GM23338 (cell line): ENCODE results near the gene POLR2H. TPM values are rescaled to one million over a fixed set of nuclear protein-coding genes. Genes with fewer than 3 reads are reported as not detected.

ENCODE experiments used
- ATAC-seq: fragments of 200-7000 bp; cut with Tn5 transposase; 3 replicates; pipeline ENCODE4 v1.9.1; 2020
- DNase-seq: peaks from one replicate; pipeline ENCODE4 v3.0.0-alpha.2; 2015; ENCODE audit warnings: low spot score
- H2AFZ ChIP-seq: fragments of 200-600 bp; sonication (generic); 2 replicates; pipeline ENCODE4 v1.8.0; 2016; ENCODE audit warnings: antibody characterized with exemption, mild to moderate bottlenecking, moderate library complexity
- H3F3A ChIP-seq: fragments of 200-600 bp; sonication (generic); replicated peaks from 2 replicates; pipeline ENCODE4 v1.8.0; 2017; ENCODE audit warnings: antibody characterized with exemption, mixed run types, low read depth
- H3K27ac ChIP-seq: fragments of 200-600 bp; sonication (generic); 2 replicates; pipeline ENCODE4 v1.6.1; 2016; ENCODE audit warnings: low read depth
- H3K27me3 ChIP-seq: fragments of 200-600 bp; sonication (generic); 2 replicates; pipeline ENCODE4 v1.8.0; 2016; ENCODE audit warnings: mild to moderate bottlenecking, mixed run types, moderate library complexity; ENCODE audit not compliant: insufficient read depth
- H3K36me3 ChIP-seq: fragments of 200-600 bp; sonication (generic); 2 replicates; pipeline ENCODE4 v1.8.0; 2016; ENCODE audit warnings: mild to moderate bottlenecking; ENCODE audit not compliant: insufficient read depth
- H3K4me1 ChIP-seq: fragments of 200-600 bp; sonication (generic); 2 replicates; pipeline ENCODE4 v1.8.0; 2016; ENCODE audit warnings: mild to moderate bottlenecking, moderate library complexity; ENCODE audit not compliant: insufficient read depth
- H3K4me2 ChIP-seq: fragments of 200-600 bp; sonication (generic); 2 replicates; pipeline ENCODE4 v1.7.1; 2017; ENCODE audit warnings: mixed run types
- H3K4me3 ChIP-seq: fragments of 200-600 bp; sonication (generic); 2 replicates; pipeline ENCODE4 v1.6.1; 2016; ENCODE audit warnings: mixed run types
- H3K79me2 ChIP-seq: fragments of 200-600 bp; sonication (generic); replicated peaks from 2 replicates; pipeline ENCODE4 v1.8.0; 2017; ENCODE audit warnings: mild to moderate bottlenecking; ENCODE audit not compliant: insufficient read depth
- H3K9me2 ChIP-seq: fragments of 200-600 bp; sonication (generic); 2 replicates; pipeline ENCODE4 v1.8.0; 2017; ENCODE audit not compliant: insufficient read depth
- H4K20me1 ChIP-seq: fragments of 200-600 bp; sonication (generic); replicated peaks from 2 replicates; pipeline ENCODE4 v1.8.0; 2017; ENCODE audit warnings: mild to moderate bottlenecking; ENCODE audit not compliant: insufficient read depth
- H3K27ac Mint-ChIP-seq: 2 replicates; pipeline ENCODE4 v1.8.0; 2020; ENCODE audit warnings: inconsistent platforms, mild to moderate bottlenecking, moderate library complexity, mixed read lengths
- H3K27me3 Mint-ChIP-seq: 3 replicates; pipeline ENCODE4 v1.8.0; 2022; ENCODE audit warnings: low read depth, mild to moderate bottlenecking, moderate library complexity, mixed read lengths, inconsistent platforms; ENCODE audit not compliant: insufficient read depth, poor library complexity
- H3K36me3 Mint-ChIP-seq: 3 replicates; pipeline ENCODE4 v1.8.0; 2021; ENCODE audit warnings: low read depth, mild to moderate bottlenecking, inconsistent platforms, moderate library complexity, mixed read lengths
- H3K4me1 Mint-ChIP-seq: 3 replicates; pipeline ENCODE4 v1.8.0; 2020; ENCODE audit warnings: mild to moderate bottlenecking, inconsistent platforms, mixed read lengths
- H3K4me3 Mint-ChIP-seq: 3 replicates; pipeline ENCODE4 v1.8.0; 2021; ENCODE audit warnings: moderate library complexity, mild to moderate bottlenecking, inconsistent platforms, mixed read lengths
- H3K9me3 Mint-ChIP-seq: 3 replicates; pipeline ENCODE4 v1.8.0; 2020; ENCODE audit warnings: moderate library complexity, mild to moderate bottlenecking, inconsistent platforms, mixed read lengths
- CREB1 ChIP-seq: fragments of 250-450 bp; sonication (Bioruptor Pico); IDR thresholded peaks from 2 replicates; pipeline ENCODE4 v1.5.0; 2020; ENCODE audit warnings: low read depth, mild to moderate bottlenecking, moderate library complexity
- EZH2 ChIP-seq: fragments of 200-600 bp; sonication (generic); IDR thresholded peaks from one replicate; pipeline ENCODE4 v1.8.0; 2017; ENCODE audit warnings: antibody characterized with exemption, mild to moderate bottlenecking, low read depth; ENCODE audit not compliant: unreplicated experiment
- EZH2phosphoT487 ChIP-seq: fragments of 200-600 bp; sonication (generic); IDR thresholded peaks from one replicate; pipeline ENCODE4 v1.8.1; 2018; ENCODE audit warnings: antibody characterized with exemption; ENCODE audit not compliant: unreplicated experiment
- JUNB ChIP-seq: IDR thresholded peaks from one replicate; pipeline ENCODE4 v1.6.1; 2016; ENCODE audit warnings: antibody characterized with exemption; ENCODE audit not compliant: unreplicated experiment
- NANOG ChIP-seq: IDR thresholded peaks from 2 replicates; pipeline ENCODE4 v1.6.1; 2016; ENCODE audit warnings: antibody characterized with exemption, borderline replicate concordance
- POLR2AphosphoS5 ChIP-seq: IDR thresholded peaks from 2 replicates; pipeline ENCODE4 v1.6.1; 2016; ENCODE audit warnings: antibody characterized with exemption, low read depth
- STAT1 ChIP-seq: IDR thresholded peaks from one replicate; pipeline ENCODE4 v1.6.1; 2016; ENCODE audit warnings: antibody characterized with exemption; ENCODE audit not compliant: unreplicated experiment
- ZNF114 ChIP-seq: fragments of 250-450 bp; sonication (Bioruptor Pico); IDR thresholded peaks from 2 replicates; pipeline ENCODE4 v1.5.0; 2020; ENCODE audit warnings: mild to moderate bottlenecking, moderate library complexity
- ZNF331 ChIP-seq: fragments of 250-450 bp; sonication (Bioruptor Pico); IDR thresholded peaks from 2 replicates; pipeline ENCODE4 v1.5.0; 2020; ENCODE audit warnings: low read depth, mild to moderate bottlenecking, moderate library complexity
- polyA plus RNA-seq: library from polyadenylated mRNA; unstranded; fragments of >200 nt; fragmentation: Nextera tagmentation; extraction: Ambion mirVana; gene quantifications from 2 replicates; pipeline ENCODE4 v1.2.1, GENCODE V29; 2016
- total RNA-seq: library from RNA; depleted of rRNA; stranded (reverse); fragments of >200 nt; shearing (Covaris generic); gene quantifications from 2 replicates; pipeline ENCODE4 v1.2.3, GENCODE V29; 2014
- TF ChIP-seq, protein P1 (sequence below): fragments of 250-450 bp; sonication (Bioruptor Pico); IDR thresholded peaks from 2 replicates; pipeline ENCODE4 v1.5.0; 2020; ENCODE audit warnings: mild to moderate bottlenecking, moderate library complexity
- TF ChIP-seq, protein P2 (sequence below): IDR thresholded peaks from one replicate; pipeline ENCODE4 v1.6.1; 2018; ENCODE audit warnings: antibody characterized with exemption; ENCODE audit not compliant: unreplicated experiment
- TF ChIP-seq, protein P3 (sequence below), 2 experiments: fragments of 200-600 bp in 1 of 2; sonication (generic) in 1 of 2; conservative IDR thresholded peaks; 2 replicates each; pipeline versions ENCODE4 v1.5.1 to v1.6.1; 2016 to 2017; ENCODE audit warnings: antibody characterized with exemption in 2 of 2, low read depth in 2 of 2, mild to moderate bottlenecking in 2 of 2, moderate library complexity in 1 of 2
- TF ChIP-seq, protein P4 (sequence below): IDR thresholded peaks from 2 replicates; pipeline ENCODE4 v1.6.1; 2016; ENCODE audit warnings: antibody characterized with exemption

The POLR2H gene
- total and polyA plus RNA-seq, 2 experiments from 2014 or later: 190 to 199 TPM

DNA sequence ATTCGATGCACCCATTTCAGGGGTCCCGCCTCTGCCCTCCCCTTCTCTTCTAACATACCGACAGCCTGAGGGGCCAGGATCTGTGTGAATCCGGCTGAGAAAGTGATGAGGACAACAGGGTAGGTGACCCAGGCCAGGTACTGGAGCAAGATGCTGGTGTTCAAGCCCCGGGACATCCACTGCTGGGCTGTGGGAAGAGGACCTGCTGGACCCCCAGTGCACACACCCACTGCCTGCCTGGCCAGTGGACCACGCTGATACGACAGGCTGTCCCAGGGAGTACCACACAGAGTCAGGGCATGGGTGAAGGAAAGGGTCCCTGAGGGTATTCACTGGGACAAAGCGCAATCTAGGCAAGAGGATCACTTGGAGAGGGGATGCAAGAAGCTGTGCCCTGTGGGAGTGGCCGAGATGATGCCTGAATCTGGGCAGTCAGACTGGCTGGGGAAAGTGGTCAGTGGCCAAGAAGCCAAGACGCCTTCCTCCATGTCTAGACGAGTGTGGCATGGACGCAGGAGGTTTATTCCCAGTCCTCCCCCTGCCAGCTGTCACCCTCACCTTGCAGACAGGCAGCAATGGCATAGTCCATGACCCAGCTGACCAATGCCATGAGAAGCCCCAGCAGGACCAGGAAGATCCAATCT lies 3.3 kb upstream of the POLR2H start:
- H3K4me3 Mint-ChIP-seq: no peak overlapping the region
- ATAC-seq: no peak
- Histone ChIP-seq H3K4me1 (peaks cover 11% of the 10 kb centered on the region), H3K27me3 (peaks cover 14% of the 10 kb centered on the region), H3K4me2 (no peak overlapping the region), H3K9me2 (no peaks in the 10 kb centered on the region), H3K79me2 (no peaks in the 10 kb centered on the region), H3K4me3 (no peak overlapping the region), H3K36me3 (0 out of 2 replicates have a peak, but pooled peaks cover 3% of the 10 kb centered on the region), H3F3A (peaks cover 5% of the 10 kb centered on the region; the same call in 1 of the 2 replicates), H3K27ac (no peak overlapping the region), H2AFZ (no peak overlapping the region), H4K20me1 (no peaks in the 10 kb centered on the region)
- no peak for DNase-seq
- no peak overlapping the region for H3K27ac Mint-ChIP-seq
- H3K9me3 Mint-ChIP-seq: peaks cover under 1% of the 10 kb centered on the region; the same call in 1 of the 3 replicates
- peaks cover 18% of the 10 kb centered on the region for H3K4me1 Mint-ChIP-seq
- peaks cover 17% of the 10 kb centered on the region for H3K27me3 Mint-ChIP-seq
- peaks cover 15% of the 10 kb centered on the region for H3K36me3 Mint-ChIP-seq
- TF ChIP-seq EZH2 (no peak), EZH2phosphoT487 (no peak), NANOG (no peak), CREB1 (CRISPR knock-in tag) (no peak), POLR2AphosphoS5 (no peak), JUNB (no peak), ZNF114 (CRISPR knock-in tag) (no peak), STAT1 (no peak), ZNF331 (CRISPR knock-in tag) (no peak)
- TF ChIP-seq, protein P1, sequence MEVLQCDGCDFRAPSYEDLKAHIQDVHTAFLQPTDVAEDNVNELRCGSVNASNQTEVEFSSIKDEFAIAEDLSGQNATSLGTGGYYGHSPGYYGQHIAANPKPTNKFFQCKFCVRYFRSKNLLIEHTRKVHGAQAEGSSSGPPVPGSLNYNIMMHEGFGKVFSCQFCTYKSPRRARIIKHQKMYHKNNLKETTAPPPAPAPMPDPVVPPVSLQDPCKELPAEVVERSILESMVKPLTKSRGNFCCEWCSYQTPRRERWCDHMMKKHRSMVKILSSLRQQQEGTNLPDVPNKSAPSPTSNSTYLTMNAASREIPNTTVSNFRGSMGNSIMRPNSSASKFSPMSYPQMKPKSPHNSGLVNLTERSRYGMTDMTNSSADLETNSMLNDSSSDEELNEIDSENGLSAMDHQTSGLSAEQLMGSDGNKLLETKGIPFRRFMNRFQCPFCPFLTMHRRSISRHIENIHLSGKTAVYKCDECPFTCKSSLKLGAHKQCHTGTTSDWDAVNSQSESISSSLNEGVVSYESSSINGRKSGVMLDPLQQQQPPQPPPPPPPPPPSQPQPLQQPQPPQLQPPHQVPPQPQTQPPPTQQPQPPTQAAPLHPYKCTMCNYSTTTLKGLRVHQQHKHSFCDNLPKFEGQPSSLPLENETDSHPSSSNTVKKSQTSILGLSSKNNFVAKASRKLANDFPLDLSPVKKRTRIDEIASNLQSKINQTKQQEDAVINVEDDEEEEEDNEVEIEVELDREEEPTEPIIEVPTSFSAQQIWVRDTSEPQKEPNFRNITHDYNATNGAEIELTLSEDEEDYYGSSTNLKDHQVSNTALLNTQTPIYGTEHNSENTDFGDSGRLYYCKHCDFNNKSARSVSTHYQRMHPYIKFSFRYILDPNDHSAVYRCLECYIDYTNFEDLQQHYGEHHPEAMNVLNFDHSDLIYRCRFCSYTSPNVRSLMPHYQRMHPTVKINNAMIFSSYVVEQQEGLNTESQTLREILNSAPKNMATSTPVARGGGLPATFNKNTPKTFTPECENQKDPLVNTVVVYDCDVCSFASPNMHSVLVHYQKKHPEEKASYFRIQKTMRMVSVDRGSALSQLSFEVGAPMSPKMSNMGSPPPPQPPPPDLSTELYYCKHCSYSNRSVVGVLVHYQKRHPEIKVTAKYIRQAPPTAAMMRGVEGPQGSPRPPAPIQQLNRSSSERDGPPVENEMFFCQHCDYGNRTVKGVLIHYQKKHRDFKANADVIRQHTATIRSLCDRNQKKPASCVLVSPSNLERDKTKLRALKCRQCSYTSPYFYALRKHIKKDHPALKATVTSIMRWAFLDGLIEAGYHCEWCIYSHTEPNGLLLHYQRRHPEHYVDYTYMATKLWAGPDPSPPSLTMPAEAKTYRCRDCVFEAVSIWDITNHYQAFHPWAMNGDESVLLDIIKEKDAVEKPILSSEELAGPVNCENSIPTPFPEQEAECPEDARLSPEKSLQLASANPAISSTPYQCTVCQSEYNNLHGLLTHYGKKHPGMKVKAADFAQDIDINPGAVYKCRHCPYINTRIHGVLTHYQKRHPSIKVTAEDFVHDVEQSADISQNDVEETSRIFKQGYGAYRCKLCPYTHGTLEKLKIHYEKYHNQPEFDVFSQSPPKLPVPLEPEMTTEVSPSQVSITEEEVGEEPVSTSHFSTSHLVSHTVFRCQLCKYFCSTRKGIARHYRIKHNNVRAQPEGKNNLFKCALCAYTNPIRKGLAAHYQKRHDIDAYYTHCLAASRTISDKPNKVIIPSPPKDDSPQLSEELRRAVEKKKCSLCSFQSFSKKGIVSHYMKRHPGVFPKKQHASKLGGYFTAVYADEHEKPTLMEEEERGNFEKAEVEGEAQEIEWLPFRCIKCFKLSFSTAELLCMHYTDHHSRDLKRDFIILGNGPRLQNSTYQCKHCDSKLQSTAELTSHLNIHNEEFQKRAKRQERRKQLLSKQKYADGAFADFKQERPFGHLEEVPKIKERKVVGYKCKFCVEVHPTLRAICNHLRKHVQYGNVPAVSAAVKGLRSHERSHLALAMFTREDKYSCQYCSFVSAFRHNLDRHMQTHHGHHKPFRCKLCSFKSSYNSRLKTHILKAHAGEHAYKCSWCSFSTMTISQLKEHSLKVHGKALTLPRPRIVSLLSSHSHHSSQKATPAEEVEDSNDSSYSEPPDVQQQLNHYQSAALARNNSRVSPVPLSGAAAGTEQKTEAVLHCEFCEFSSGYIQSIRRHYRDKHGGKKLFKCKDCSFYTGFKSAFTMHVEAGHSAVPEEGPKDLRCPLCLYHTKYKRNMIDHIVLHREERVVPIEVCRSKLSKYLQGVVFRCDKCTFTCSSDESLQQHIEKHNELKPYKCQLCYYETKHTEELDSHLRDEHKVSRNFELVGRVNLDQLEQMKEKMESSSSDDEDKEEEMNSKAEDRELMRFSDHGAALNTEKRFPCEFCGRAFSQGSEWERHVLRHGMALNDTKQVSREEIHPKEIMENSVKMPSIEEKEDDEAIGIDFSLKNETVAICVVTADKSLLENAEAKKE (CRISPR knock-in tag): no peak
- TF ChIP-seq, protein P2, sequence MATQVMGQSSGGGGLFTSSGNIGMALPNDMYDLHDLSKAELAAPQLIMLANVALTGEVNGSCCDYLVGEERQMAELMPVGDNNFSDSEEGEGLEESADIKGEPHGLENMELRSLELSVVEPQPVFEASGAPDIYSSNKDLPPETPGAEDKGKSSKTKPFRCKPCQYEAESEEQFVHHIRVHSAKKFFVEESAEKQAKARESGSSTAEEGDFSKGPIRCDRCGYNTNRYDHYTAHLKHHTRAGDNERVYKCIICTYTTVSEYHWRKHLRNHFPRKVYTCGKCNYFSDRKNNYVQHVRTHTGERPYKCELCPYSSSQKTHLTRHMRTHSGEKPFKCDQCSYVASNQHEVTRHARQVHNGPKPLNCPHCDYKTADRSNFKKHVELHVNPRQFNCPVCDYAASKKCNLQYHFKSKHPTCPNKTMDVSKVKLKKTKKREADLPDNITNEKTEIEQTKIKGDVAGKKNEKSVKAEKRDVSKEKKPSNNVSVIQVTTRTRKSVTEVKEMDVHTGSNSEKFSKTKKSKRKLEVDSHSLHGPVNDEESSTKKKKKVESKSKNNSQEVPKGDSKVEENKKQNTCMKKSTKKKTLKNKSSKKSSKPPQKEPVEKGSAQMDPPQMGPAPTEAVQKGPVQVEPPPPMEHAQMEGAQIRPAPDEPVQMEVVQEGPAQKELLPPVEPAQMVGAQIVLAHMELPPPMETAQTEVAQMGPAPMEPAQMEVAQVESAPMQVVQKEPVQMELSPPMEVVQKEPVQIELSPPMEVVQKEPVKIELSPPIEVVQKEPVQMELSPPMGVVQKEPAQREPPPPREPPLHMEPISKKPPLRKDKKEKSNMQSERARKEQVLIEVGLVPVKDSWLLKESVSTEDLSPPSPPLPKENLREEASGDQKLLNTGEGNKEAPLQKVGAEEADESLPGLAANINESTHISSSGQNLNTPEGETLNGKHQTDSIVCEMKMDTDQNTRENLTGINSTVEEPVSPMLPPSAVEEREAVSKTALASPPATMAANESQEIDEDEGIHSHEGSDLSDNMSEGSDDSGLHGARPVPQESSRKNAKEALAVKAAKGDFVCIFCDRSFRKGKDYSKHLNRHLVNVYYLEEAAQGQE: no peak
- TF ChIP-seq, protein P3, sequence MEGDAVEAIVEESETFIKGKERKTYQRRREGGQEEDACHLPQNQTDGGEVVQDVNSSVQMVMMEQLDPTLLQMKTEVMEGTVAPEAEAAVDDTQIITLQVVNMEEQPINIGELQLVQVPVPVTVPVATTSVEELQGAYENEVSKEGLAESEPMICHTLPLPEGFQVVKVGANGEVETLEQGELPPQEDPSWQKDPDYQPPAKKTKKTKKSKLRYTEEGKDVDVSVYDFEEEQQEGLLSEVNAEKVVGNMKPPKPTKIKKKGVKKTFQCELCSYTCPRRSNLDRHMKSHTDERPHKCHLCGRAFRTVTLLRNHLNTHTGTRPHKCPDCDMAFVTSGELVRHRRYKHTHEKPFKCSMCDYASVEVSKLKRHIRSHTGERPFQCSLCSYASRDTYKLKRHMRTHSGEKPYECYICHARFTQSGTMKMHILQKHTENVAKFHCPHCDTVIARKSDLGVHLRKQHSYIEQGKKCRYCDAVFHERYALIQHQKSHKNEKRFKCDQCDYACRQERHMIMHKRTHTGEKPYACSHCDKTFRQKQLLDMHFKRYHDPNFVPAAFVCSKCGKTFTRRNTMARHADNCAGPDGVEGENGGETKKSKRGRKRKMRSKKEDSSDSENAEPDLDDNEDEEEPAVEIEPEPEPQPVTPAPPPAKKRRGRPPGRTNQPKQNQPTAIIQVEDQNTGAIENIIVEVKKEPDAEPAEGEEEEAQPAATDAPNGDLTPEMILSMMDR (conservative IDR thresholded peaks at IDR 0.05; ENCODE audit: low read depth in 2 of 2): no peak
- TF ChIP-seq, protein P4, sequence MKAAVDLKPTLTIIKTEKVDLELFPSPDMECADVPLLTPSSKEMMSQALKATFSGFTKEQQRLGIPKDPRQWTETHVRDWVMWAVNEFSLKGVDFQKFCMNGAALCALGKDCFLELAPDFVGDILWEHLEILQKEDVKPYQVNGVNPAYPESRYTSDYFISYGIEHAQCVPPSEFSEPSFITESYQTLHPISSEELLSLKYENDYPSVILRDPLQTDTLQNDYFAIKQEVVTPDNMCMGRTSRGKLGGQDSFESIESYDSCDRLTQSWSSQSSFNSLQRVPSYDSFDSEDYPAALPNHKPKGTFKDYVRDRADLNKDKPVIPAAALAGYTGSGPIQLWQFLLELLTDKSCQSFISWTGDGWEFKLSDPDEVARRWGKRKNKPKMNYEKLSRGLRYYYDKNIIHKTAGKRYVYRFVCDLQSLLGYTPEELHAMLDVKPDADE: no peak
